NCI-H1105 treated with DMSO at 0.1 percent for 48 hours (cell line): ENCODE results near the gene STUB1.
"Not testable (repeated sequence)": the region's sequence is repeated elsewhere in the genome, so short reads cannot be mapped to it uniquely, and the experiment has no call there.

Source experiments
- DNase-seq: peaks from one replicate; lab custom pipeline; 2025; lab: John Stamatoyannopoulos, UW

Gene STUB1

GRCh38 chr16:712740-713250, 32.6 kb downstream of the STUB1 start:
- not testable (repeated sequence) for DNase-seq

GRCh38 chr16:714079-714478, 33.9 kb downstream of the STUB1 start:
- DNase-seq, result no peak

GRCh38 chr16:714558-715476, 34.6 kb downstream of the STUB1 start, which contains the start of gene METRN:
TSS of gene METRN (plus strand) at chr16:715118. CDS start at chr16:715290, 172 bp downstream.
- DNase-seq, result peak; percentile 41

GRCh38 chr16:715477-716199, 35.4 kb downstream of the STUB1 start:
- no peak for DNase-seq

- no peak for DNase-seq
These were observed 36.0 kb downstream of the STUB1 start for GRCh38 chr16:716200-716568.

- no peak for DNase-seq
These were observed 36.6 kb downstream of the STUB1 start for GRCh38 chr16:716768-717325.

- no peak for DNase-seq
These were observed 37.4 kb downstream of the STUB1 start for GRCh38 chr16:717450-718245.

- DNase-seq, result no peak
These were observed 38.2 kb downstream of the STUB1 start for GRCh38 chr16:718389-718788.

- DNase-seq, result no peak
These were observed 38.7 kb downstream of the STUB1 start for GRCh38 chr16:718922-719321.

- DNase-seq, result no peak
These were observed 39.7 kb downstream of the STUB1 start for GRCh38 chr16:719815-720446.

GRCh38 chr16:720447-720989, 40.3 kb downstream of the STUB1 start:
- DNase-seq, result peak; percentile 18

- DNase-seq, result peak; percentile 61
These were observed 41.0 kb downstream of the STUB1 start, which contains the start of gene ANTKMT for GRCh38 chr16:720990-721764. TSS of gene ANTKMT (plus strand) at chr16:721146. CDS start at chr16:721275, 129 bp downstream.

GRCh38 chr16:721765-722540, 41.7 kb downstream of the STUB1 start:
- no peak for DNase-seq

GRCh38 chr16:722835-723633, 42.8 kb downstream of the STUB1 start:
- DNase-seq, result no peak

GRCh38 chr16:723695-724094, 43.5 kb downstream of the STUB1 start:
- no peak for DNase-seq

- DNase-seq, result no peak
These were observed 44.2 kb downstream of the STUB1 start for GRCh38 chr16:724188-725040.

GRCh38 chr16:725041-725376, 44.8 kb downstream of the STUB1 start:
- no peak for DNase-seq
